ENCODE results near the gene CSF1R.
A peak's percentile ranks its signal among the peaks of the same experiment; 100 is the strongest.

The CSF1R gene

DNA sequence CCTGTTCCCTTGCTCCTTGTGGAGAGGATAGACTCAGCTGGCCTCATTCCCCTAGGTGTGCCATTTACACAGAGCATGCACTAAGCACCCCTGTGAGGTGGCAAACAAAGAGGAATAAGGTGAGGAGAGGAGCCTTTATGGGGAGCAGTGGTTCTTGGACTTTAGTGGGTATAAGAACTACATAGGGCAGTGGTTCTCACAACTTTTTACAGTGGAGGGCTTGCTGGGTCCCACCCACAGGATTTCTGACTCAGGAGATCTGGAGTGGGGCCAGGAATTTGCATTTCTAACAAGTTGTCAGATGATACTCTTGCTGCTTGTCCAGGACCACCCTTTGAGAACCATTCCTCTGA is 42.0 kb downstream of the CSF1R start:
- no peak for DNase-seq (ENCODE audit: low spot score)
- TF ChIP-seq, protein P1, sequence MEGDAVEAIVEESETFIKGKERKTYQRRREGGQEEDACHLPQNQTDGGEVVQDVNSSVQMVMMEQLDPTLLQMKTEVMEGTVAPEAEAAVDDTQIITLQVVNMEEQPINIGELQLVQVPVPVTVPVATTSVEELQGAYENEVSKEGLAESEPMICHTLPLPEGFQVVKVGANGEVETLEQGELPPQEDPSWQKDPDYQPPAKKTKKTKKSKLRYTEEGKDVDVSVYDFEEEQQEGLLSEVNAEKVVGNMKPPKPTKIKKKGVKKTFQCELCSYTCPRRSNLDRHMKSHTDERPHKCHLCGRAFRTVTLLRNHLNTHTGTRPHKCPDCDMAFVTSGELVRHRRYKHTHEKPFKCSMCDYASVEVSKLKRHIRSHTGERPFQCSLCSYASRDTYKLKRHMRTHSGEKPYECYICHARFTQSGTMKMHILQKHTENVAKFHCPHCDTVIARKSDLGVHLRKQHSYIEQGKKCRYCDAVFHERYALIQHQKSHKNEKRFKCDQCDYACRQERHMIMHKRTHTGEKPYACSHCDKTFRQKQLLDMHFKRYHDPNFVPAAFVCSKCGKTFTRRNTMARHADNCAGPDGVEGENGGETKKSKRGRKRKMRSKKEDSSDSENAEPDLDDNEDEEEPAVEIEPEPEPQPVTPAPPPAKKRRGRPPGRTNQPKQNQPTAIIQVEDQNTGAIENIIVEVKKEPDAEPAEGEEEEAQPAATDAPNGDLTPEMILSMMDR (IDR thresholded peaks at IDR 0.05; ENCODE audit: extremely low read depth, missing control alignments), result no peak

DNA sequence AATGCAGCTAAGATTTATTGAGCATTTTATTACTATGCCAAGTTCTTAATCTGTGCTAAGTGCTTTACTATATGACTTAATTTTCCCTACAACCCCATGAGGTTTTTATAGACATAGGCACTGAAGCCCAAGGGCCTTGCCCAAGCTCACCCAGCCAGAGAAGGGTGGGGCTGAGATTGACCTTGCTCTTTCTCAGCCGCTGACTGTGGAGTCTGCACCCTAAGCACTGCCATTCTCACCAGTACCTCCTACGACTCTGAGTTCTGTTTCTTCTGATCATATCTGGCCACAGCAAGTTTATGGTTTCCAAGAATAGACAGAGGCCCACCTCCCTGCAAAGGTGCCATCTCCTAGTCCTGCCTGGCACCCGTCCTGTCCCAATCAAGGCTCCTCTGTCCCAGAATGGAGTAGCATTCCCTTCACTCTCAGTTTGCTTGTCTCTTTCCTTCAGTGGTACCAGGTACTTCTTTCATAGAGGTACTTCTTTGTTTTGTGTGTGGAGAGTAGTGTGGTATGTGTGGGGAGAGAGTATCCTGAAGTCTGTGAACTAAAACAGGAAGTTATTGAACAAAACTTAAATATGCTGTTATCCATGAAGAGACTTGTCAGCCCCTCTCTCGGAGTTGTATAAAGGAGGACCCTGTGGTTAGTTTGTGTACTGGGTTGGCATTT is 42.6 kb downstream of the CSF1R start:
- TF ChIP-seq, protein P1 (IDR thresholded peaks at IDR 0.05; ENCODE audit: extremely low read depth, missing control alignments), result no peak
- DNase-seq (ENCODE audit: low spot score), result no peak

DNA sequence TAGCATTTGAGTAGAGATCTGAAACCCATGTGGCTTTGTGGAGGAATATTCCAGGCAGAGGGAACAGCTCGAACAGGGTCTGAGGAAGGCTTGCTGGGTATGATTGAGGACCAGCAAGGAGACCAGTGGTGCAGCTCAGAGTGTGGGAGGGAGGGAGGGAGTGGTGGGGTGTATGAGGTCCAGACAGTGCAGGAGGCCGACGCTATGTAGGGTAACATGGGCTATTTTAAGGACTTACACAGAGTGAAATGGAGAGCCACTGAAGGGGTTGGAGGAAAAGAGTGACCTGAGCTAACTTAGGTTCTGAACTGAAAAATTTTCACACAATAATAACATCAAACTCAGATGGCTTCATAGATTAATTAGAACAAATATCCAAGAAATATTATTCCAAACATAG is 43.9 kb downstream of the CSF1R start:
- TF ChIP-seq, protein P1 (IDR thresholded peaks at IDR 0.05; ENCODE audit: extremely low read depth, missing control alignments), result no peak
- DNase-seq (ENCODE audit: low spot score), result no peak

DNA sequence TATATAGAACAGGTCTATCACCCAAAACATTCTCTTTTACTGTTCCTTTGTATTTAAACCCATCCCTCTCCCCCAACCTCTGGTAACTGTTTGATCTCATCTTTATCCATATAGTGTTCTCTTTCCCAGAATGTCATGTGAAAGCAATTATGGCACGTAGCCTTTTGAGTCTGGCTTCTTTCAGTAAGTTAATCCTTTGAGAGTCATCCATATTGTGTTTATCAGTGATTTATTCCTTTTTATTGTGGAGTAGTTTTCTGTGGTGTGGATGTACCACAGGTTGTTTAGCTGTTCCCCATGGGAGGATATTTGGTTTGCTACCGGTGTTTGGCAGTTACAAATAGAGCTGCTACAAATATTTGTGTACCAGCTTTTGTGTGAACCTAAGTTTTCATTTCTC is 47.8 kb downstream of the CSF1R start:
- TF ChIP-seq, protein P1 (IDR thresholded peaks at IDR 0.05; ENCODE audit: extremely low read depth, missing control alignments), result no peak
- no peak for DNase-seq (ENCODE audit: low spot score)

DNA sequence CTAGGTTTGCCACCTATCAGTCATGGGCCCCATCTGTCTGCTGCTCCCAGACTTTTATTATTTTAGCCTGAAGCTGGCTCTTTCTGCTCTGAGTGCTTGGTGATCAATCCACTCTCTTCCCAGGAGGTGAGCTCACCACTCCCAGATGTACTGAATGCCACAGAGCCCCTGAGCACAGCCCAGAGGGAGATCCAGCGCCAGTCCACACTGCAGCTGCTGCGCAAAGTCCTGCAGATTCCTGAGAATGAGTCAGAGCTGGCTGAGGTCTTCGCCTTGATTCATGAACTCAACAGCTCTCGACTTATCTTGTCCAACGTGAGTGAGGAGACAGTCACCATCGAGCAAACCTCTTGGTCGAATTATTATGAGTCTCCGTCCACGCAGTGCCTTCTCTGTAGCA is 49.8 kb downstream of the CSF1R start:
- no peak for DNase-seq (ENCODE audit: low spot score)
- TF ChIP-seq, protein P1 (IDR thresholded peaks at IDR 0.05; ENCODE audit: extremely low read depth, missing control alignments), result no peak

DNA sequence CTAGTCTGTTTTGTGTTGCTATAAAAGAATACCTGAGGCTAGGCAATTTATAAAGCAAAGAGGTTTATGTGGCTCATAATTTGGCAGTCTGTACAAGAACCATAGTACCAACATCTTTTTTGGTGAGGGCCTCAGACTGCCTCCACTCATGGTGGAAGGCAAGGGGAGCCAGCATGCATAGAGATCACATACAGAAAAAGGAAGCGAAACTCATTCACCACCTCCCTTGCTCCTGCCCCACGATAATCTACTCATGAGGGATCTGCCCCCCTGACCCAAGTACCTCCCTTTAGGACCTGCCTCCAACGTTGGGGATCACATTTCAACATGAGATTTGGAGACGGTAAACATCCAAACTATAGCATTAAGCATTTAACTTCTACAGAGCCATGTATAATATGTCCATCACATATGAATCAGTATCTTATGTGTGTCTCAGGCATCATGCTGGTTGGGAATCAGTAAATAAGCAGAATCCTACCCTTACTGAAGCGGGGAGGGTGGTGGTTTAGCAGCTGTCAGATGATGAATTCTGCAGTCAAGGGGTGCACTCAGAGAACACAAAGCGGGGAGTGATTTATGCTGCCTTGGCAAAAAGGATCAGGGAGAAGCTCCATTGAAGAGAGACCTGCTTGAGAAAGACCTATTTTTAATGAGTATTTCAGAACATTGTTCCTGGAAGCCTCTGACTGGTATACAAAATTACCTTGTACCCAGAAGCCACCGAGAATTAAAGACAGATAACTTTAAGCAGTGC is 51.0 kb downstream of the CSF1R start:
- peak; percentile 47 for DNase-seq (ENCODE audit: low spot score)
- TF ChIP-seq, protein P1 (IDR thresholded peaks at IDR 0.05; ENCODE audit: extremely low read depth, missing control alignments), result no peak

DNA sequence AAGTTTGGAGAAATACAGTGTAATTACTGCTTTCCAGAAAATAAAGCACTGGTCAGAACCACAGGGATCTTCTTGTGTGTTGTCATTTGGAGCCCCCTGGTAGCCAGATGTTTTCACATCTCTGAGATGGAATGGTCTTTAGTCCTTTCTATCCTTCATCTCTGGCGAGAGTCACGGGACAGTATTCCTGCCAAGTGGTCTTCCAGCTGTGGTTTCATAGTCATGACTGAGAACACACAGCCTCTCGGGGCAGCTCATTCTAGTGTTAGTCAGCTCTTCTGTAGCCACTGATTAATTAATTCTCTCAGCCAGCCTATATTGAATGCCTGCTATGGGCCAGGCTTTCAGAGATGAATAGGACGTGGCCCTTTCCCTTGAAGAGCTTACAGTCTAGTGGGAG is 51.7 kb downstream of the CSF1R start:
- TF ChIP-seq, protein P1 (IDR thresholded peaks at IDR 0.05; ENCODE audit: extremely low read depth, missing control alignments), result no peak
- DNase-seq (ENCODE audit: low spot score), result no peak

All from GM20000 (cell line).